ENCODE measurements around the gene TOM1L2. TPM values are rescaled to one million over a fixed set of nuclear protein-coding genes. Genes with fewer than 3 reads are reported as not detected.

The TOM1L2 gene
- total and polyA plus RNA-seq, 12 donors: 46.4 to 331 (median 273) TPM

DNA sequence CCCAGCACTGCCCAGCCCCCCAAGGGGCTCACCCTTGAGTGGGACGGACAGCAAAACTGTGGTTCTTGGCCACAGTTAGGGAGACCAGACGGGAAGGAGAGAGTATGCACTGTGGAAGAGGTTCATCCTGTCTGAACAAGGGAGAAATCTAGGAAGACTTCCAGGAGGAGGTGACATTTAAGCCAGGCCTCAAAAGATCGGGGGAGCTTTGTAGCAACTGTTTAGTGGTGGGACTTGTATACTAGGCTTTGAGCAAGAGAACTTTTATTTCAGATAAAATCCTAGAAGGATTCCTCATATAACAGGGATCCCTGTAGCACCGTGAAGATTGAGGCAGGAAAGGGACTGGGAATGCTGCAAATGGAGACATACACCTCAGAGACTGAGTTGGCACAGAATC lies 166.2 kb downstream of the TOM1L2 start:
- Histone ChIP-seq H3K36me3 (peaks cover 0 to 52% (median 0%) of the 10 kb centered on the region in 9 donors), H3K27ac (peak overlapping the region in 7 of 10 donors; percentile 53 to 77 (median 73)), H3K4me1 (peaks cover 13 to 59% (median 31%) of the 10 kb centered on the region in 9 donors), H3K27me3 (no peaks in the 10 kb centered on the region), H3K4me3 (no peak overlapping the region), H3K9me3 (no peaks in the 10 kb centered on the region)
- intact Hi-C loops (cut with DNase I): no loop called here
- TF ChIP-seq, protein P1, sequence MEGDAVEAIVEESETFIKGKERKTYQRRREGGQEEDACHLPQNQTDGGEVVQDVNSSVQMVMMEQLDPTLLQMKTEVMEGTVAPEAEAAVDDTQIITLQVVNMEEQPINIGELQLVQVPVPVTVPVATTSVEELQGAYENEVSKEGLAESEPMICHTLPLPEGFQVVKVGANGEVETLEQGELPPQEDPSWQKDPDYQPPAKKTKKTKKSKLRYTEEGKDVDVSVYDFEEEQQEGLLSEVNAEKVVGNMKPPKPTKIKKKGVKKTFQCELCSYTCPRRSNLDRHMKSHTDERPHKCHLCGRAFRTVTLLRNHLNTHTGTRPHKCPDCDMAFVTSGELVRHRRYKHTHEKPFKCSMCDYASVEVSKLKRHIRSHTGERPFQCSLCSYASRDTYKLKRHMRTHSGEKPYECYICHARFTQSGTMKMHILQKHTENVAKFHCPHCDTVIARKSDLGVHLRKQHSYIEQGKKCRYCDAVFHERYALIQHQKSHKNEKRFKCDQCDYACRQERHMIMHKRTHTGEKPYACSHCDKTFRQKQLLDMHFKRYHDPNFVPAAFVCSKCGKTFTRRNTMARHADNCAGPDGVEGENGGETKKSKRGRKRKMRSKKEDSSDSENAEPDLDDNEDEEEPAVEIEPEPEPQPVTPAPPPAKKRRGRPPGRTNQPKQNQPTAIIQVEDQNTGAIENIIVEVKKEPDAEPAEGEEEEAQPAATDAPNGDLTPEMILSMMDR (IDR thresholded peaks at IDR 0.05): no peak
- WGBS, 2 donors: 80 to 85% methylated on average over 4 of the region's 4 CpGs
- DNase-seq: no peak
- ATAC-seq: no peak

DNA sequence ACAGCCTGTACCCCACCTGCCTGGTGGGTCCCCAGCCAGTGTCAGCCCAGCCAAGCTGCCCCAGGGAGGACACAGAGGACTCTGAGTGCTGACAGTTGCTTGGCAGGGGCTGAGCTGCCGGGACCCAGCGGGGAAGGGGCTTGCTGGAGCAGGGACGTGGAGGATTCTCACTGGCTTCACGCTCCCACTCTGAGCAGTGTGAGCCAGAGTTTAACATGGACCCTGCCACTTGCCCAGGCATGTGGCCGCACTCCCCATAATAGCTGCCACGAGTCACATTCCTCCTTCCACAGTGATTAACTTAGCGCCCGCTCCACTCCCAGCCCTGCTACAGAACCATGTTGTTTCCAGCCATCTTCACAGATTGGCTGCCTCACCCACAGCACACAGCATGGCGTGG lies 166.6 kb downstream of the TOM1L2 start:
- peaks cover 9 to 54% (median 26%) of the 10 kb centered on the region in 9 donors for H3K4me1 ChIP-seq
- intact Hi-C loops (cut with DNase I): no loop called here
- H3K36me3 ChIP-seq: peaks cover 0 to 47% (median 0%) of the 10 kb centered on the region in 9 donors
- peak overlapping the region in 9 of 10 donors; percentile 26 to 77 (median 73) for H3K27ac ChIP-seq
- ATAC-seq: peak; percentile 8 to 68 (median 43)
- H3K9me3 ChIP-seq: no peaks in the 10 kb centered on the region
- H3K27me3 ChIP-seq: no peaks in the 10 kb centered on the region
- DNase-seq: peak in 1 of 2 donors; percentile 42
- TF ChIP-seq, protein P1 (IDR thresholded peaks at IDR 0.05): no peak
- WGBS, 2 donors: 47 to 53% methylated on average over 9 of the region's 9 CpGs
- no peak overlapping the region for H3K4me3 ChIP-seq

DNA sequence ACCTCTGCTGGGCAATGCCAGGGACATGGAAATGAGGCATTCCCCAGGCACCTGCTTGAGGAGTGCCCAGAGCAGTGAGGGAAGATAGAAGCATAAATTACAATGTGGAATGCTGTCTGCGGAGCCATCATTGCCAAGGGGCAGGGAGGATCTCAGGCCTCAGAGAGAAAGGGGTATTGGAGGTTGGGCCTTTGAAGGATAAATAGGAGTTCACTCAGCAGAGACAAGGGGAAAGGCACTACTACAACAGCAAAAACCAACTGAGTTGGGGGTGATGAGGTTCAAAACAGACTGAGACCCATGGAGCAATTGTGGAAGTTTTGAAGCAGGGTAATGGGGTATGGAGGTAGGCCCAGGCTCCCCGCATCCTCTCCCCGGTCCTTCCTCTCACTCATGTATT lies 168.2 kb downstream of the TOM1L2 start:
- H3K4me3 ChIP-seq: no peak overlapping the region
- DNase-seq (no peak), ATAC-seq (no peak)
- peaks cover 0 to 44% (median 19%) of the 10 kb centered on the region in 9 donors for H3K4me1 ChIP-seq
- intact Hi-C loops (cut with DNase I): no loop called here
- no peaks in the 10 kb centered on the region for H3K9me3 ChIP-seq
- no peaks in the 10 kb centered on the region for H3K27me3 ChIP-seq
- WGBS, 2 donors: 96% methylated on average over 3 of the region's 3 CpGs
- H3K36me3 ChIP-seq: peaks cover 0 to 43% (median 0%) of the 10 kb centered on the region in 9 donors
- TF ChIP-seq, protein P1 (IDR thresholded peaks at IDR 0.05): no peak
- H3K27ac ChIP-seq: no peak overlapping the region

DNA sequence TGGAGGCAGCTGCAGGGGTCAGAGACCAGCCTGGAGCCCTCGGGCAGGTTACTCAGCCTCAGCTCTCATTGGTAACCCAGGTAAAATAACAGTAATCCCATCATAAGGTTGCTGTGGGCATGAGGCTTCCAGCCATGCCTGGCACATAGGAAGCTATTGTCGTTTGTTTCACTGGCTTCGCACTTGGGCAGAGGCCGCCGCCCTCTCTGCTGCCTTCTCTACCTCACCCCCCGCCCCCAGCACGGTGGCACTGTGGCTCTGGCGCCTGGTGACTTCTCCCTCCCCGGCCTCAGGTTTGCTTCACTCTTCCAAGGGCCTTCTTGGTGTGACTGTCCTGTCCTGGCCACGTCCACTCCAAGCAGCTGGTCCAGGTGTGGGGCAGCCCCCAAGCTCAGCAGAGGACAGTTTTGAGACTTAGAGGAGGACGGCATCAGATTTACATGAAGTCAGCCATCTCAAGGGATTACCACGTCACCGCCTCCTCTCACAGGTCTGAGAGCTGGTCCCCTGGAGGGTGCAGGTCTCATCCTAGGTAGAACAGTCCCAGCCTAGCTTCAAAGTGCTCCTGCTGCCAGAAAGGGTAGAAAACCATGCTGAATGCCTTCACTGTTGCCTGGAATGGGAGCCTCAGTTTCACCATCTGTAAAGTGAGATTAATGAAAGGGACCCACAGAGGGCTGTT lies 170.3 kb downstream of the TOM1L2 start:
- no peak for DNase-seq
- no peaks in the 10 kb centered on the region for H3K27me3 ChIP-seq
- WGBS, 2 donors: 91 to 92% methylated on average over 13 of the region's 13 CpGs

More for the DNA sequence above, 170.3 kb downstream of the TOM1L2 start:
- Histone ChIP-seq H3K4me1 (peaks cover 0 to 43% (median 19%) of the 10 kb centered on the region in 9 donors), H3K36me3 (peaks cover 0 to 58% (median 0%) of the 10 kb centered on the region in 9 donors), H3K27ac (no peak overlapping the region), H3K4me3 (no peak overlapping the region), H3K9me3 (no peaks in the 10 kb centered on the region)
- no peak for ATAC-seq
- intact Hi-C loops (cut with DNase I): no loop called here
- TF ChIP-seq, protein P1 (IDR thresholded peaks at IDR 0.05): no peak

Measured in heart right ventricle (tissue), 16 donors.